HG03342 (cell line): Measurements from ENCODE around the gene NT5M.

Source experiments
- ATAC-seq: cut with Tn5 transposase; IDR thresholded peaks from one replicate; pipeline ENCODE4 v1.9.1; 2021; ENCODE audit warnings: mild to moderate bottlenecking, moderate library complexity; ENCODE audit not compliant: unreplicated experiment

The NT5M gene

GRCh38 chr17:17341452-17341851 is 38.3 kb downstream of the NT5M start:
- no peak for ATAC-seq

GRCh38 chr17:17342242-17342945 is 39.2 kb downstream of the NT5M start:
- ATAC-seq, result no peak

- ATAC-seq, result no peak
Observed at GRCh38 chr17:17343160-17343735, 40.1 kb downstream of the NT5M start.

GRCh38 chr17:17343896-17344506 is 40.8 kb downstream of the NT5M start:
- ATAC-seq, result no peak

GRCh38 chr17:17344507-17345293 is 41.5 kb downstream of the NT5M start:
- ATAC-seq, result no peak

GRCh38 chr17:17345294-17345597 is 42.1 kb downstream of the NT5M start:
- no peak for ATAC-seq

- no peak for ATAC-seq
Observed at GRCh38 chr17:17345686-17346427, 42.7 kb downstream of the NT5M start.

- ATAC-seq, result no peak
Observed at GRCh38 chr17:17346428-17347233, 43.5 kb downstream of the NT5M start.

- ATAC-seq, result no peak
Observed at GRCh38 chr17:17347234-17347955, 44.2 kb downstream of the NT5M start.

- ATAC-seq, result no peak
Observed at GRCh38 chr17:17347956-17348871, 45.0 kb downstream of the NT5M start.

GRCh38 chr17:17348872-17349723 is 45.9 kb downstream of the NT5M start:
- no peak for ATAC-seq

- ATAC-seq, result no peak
Observed at GRCh38 chr17:17349724-17350106, 46.5 kb downstream of the NT5M start.

- no peak for ATAC-seq
Observed at GRCh38 chr17:17350491-17351355, 47.5 kb downstream of the NT5M start.

GRCh38 chr17:17351356-17351891 is 48.3 kb downstream of the NT5M start:
- ATAC-seq, result no peak

- ATAC-seq, result no peak
Observed at GRCh38 chr17:17351901-17352781, 49.0 kb downstream of the NT5M start.
